ENCODE measurements around the gene ANKDD1A. TPM values are rescaled to one million over a fixed set of nuclear protein-coding genes. Genes with fewer than 3 reads are reported as not detected.

ANKDD1A gene
- total RNA-seq, 1 donor, result 6.2 TPM

- no peak overlapping the region for H3K27ac ChIP-seq (ENCODE audit: low read depth, low read length)
- no peaks in the 10 kb centered on the region for H3K27me3 ChIP-seq (ENCODE audit: insufficient read depth, low read length)
- no peak overlapping the region for H3K4me2 ChIP-seq (ENCODE audit: insufficient read depth, low read length)
- no peak for TF ChIP-seq CTCF (IDR thresholded peaks at IDR 0.05; ENCODE audit: extremely low read depth, low read depth, low read length)
- no peaks in the 10 kb centered on the region for H4K20me1 ChIP-seq (ENCODE audit: insufficient read depth, low read length)
- no peaks in the 10 kb centered on the region for H3K36me3 ChIP-seq (ENCODE audit: insufficient read depth, low read length)
- DNase-seq (ENCODE audit: insufficient read length, low spot score, missing footprints), result no peak
- no peak overlapping the region for H3K4me3 ChIP-seq (ENCODE audit: insufficient read depth, low read length)
- no peaks in the 10 kb centered on the region for H3K9me3 ChIP-seq (ENCODE audit: low read depth, low read length)
- H3K79me2 ChIP-seq (ENCODE audit: insufficient read depth, low read length), result no peaks in the 10 kb centered on the region
- peaks cover 11% of the 10 kb centered on the region for H3K4me1 ChIP-seq (ENCODE audit: insufficient read depth, low read length)
- H2AFZ ChIP-seq (ENCODE audit: low read length), result no peak overlapping the region
Measured at GRCh38 chr15:64923546-64923945, 11.8 kb downstream of the ANKDD1A start.

- H3K27ac ChIP-seq (ENCODE audit: low read depth, low read length), result no peak overlapping the region
- no peak overlapping the region for H3K4me2 ChIP-seq (ENCODE audit: insufficient read depth, low read length)
- no peak for TF ChIP-seq CTCF (IDR thresholded peaks at IDR 0.05; ENCODE audit: extremely low read depth, low read depth, low read length)
- no peaks in the 10 kb centered on the region for H4K20me1 ChIP-seq (ENCODE audit: insufficient read depth, low read length)
- no peaks in the 10 kb centered on the region for H3K36me3 ChIP-seq (ENCODE audit: insufficient read depth, low read length)
- no peaks in the 10 kb centered on the region for H3K27me3 ChIP-seq (ENCODE audit: insufficient read depth, low read length)
- H3K79me2 ChIP-seq (ENCODE audit: insufficient read depth, low read length), result no peaks in the 10 kb centered on the region
- no peak overlapping the region for H3K4me3 ChIP-seq (ENCODE audit: insufficient read depth, low read length)
- H2AFZ ChIP-seq (ENCODE audit: low read length), result no peak overlapping the region
- H3K4me1 ChIP-seq (ENCODE audit: insufficient read depth, low read length), result peaks cover 11% of the 10 kb centered on the region
- no peaks in the 10 kb centered on the region for H3K9me3 ChIP-seq (ENCODE audit: low read depth, low read length)
- no peak for DNase-seq (ENCODE audit: insufficient read length, low spot score, missing footprints)
Measured at GRCh38 chr15:64925335-64926330, 13.9 kb downstream of the ANKDD1A start.

GRCh38 chr15:64926661-64927060 lies 15.0 kb downstream of the ANKDD1A start:
- Histone ChIP-seq H3K27me3 (ENCODE audit: insufficient read depth, low read length) (no peaks in the 10 kb centered on the region), H3K9me3 (ENCODE audit: low read depth, low read length) (no peaks in the 10 kb centered on the region), H3K36me3 (ENCODE audit: insufficient read depth, low read length) (no peaks in the 10 kb centered on the region), H4K20me1 (ENCODE audit: insufficient read depth, low read length) (no peaks in the 10 kb centered on the region), H3K4me3 (ENCODE audit: insufficient read depth, low read length) (no peak overlapping the region), H2AFZ (ENCODE audit: low read length) (no peak overlapping the region), H3K79me2 (ENCODE audit: insufficient read depth, low read length) (no peaks in the 10 kb centered on the region), H3K4me2 (ENCODE audit: insufficient read depth, low read length) (no peak overlapping the region), H3K27ac (ENCODE audit: low read depth, low read length) (no peak overlapping the region), H3K4me1 (ENCODE audit: insufficient read depth, low read length) (peaks cover 15% of the 10 kb centered on the region)
- no peak for TF ChIP-seq CTCF (IDR thresholded peaks at IDR 0.05; ENCODE audit: extremely low read depth, low read depth, low read length)
- no peak for DNase-seq (ENCODE audit: insufficient read length, low spot score, missing footprints)

GRCh38 chr15:64928626-64929220 lies 17.0 kb downstream of the ANKDD1A start:
- no peak overlapping the region for H3K4me2 ChIP-seq (ENCODE audit: insufficient read depth, low read length)
- H3K36me3 ChIP-seq (ENCODE audit: insufficient read depth, low read length), result no peaks in the 10 kb centered on the region
- H3K4me3 ChIP-seq (ENCODE audit: insufficient read depth, low read length), result no peak overlapping the region
- no peak overlapping the region for H2AFZ ChIP-seq (ENCODE audit: low read length)
- H3K79me2 ChIP-seq (ENCODE audit: insufficient read depth, low read length), result no peaks in the 10 kb centered on the region
- no peaks in the 10 kb centered on the region for H3K9me3 ChIP-seq (ENCODE audit: low read depth, low read length)
- H3K4me1 ChIP-seq (ENCODE audit: insufficient read depth, low read length), result peaks cover 4% of the 10 kb centered on the region
- no peaks in the 10 kb centered on the region for H4K20me1 ChIP-seq (ENCODE audit: insufficient read depth, low read length)
- no peak for DNase-seq (ENCODE audit: insufficient read length, low spot score, missing footprints)
- no peaks in the 10 kb centered on the region for H3K27me3 ChIP-seq (ENCODE audit: insufficient read depth, low read length)
- no peak overlapping the region for H3K27ac ChIP-seq (ENCODE audit: low read depth, low read length)
- no peak for TF ChIP-seq CTCF (IDR thresholded peaks at IDR 0.05; ENCODE audit: extremely low read depth, low read depth, low read length)

Data from osteoblast (primary cell).